Caco-2 (cell line): Measurements from ENCODE around the gene LRRC74B. TPM values are rescaled to one million over a fixed set of nuclear protein-coding genes. Genes with fewer than 3 reads are reported as not detected.

Source experiments
- BruUV-seq: library from RNA; stranded (reverse); fragments of 400-500 nt; replicated peaks from 2 replicates; lab custom pipeline; 2021; lab: Mats Ljungman, UMichigan
- CTCF ChIA-PET: fragments of 300-600 bp; sonication (Branson Sonifier 250); formaldehyde crosslinking; loops from one replicate; lab custom pipeline; 2022; ENCODE audit warnings: antibody characterized with exemption; lab: Charles Lee
- POLR2A ChIA-PET: fragments of 300-600 bp; sonication (Branson Sonifier 250); formaldehyde crosslinking; loops from one replicate; lab custom pipeline; 2022; ENCODE audit warnings: antibody characterized with exemption; lab: Charles Lee
- DNase-seq, 2 experiments: peaks; one replicate each; pipeline versions ENCODE4 v3.0.0 to v3.0.0-alpha.2; 2020 to 2022
- H3K27me3 ChIP-seq: replicated peaks from 2 replicates; pipeline ENCODE4 v1.6.0; 2011; ENCODE audit warnings: low read length; ENCODE audit not compliant: control insufficient read depth, insufficient read depth
- H3K36me3 ChIP-seq: 2 replicates; pipeline ENCODE4 v1.5.1; 2011; ENCODE audit warnings: low read length; ENCODE audit not compliant: control insufficient read depth, insufficient read depth
- H3K4me1 ChIP-seq: fragments of 250-450 bp; sonication (Bioruptor Pico); 2 replicates; pipeline ENCODE4 v1.5.1; 2020; ENCODE audit warnings: mild to moderate bottlenecking
- H3K4me3 ChIP-seq: 2 replicates; pipeline ENCODE4 v1.5.1; 2011; ENCODE audit warnings: low read depth, mild to moderate bottlenecking, control low read depth, low read length
- H3K9me3 ChIP-seq: fragments of 250-450 bp; sonication (Bioruptor Pico); 2 replicates; pipeline ENCODE4 v1.5.1; 2020; ENCODE audit warnings: mild to moderate bottlenecking, moderate library complexity
- H3K27ac Mint-ChIP-seq: one replicate; pipeline ENCODE4 v1.8.0; 2022; ENCODE audit warnings: mixed read lengths; ENCODE audit not compliant: unreplicated experiment
- H3K27me3 Mint-ChIP-seq: one replicate; pipeline ENCODE4 v1.8.0; 2022; ENCODE audit warnings: mixed read lengths; ENCODE audit not compliant: insufficient read depth, unreplicated experiment
- H3K36me3 Mint-ChIP-seq: one replicate; pipeline ENCODE4 v1.8.0; 2022; ENCODE audit warnings: mild to moderate bottlenecking, mixed read lengths; ENCODE audit not compliant: insufficient read depth, unreplicated experiment
- H3K4me1 Mint-ChIP-seq: one replicate; pipeline ENCODE4 v1.8.0; 2022; ENCODE audit warnings: low read depth, mixed read lengths; ENCODE audit not compliant: unreplicated experiment
- H3K4me3 Mint-ChIP-seq: one replicate; pipeline ENCODE4 v1.8.0; 2022; ENCODE audit warnings: mild to moderate bottlenecking, moderate library complexity, mixed read lengths; ENCODE audit not compliant: unreplicated experiment
- H3K9me3 Mint-ChIP-seq: one replicate; pipeline ENCODE4 v1.8.0; 2022; ENCODE audit warnings: mixed read lengths; ENCODE audit not compliant: unreplicated experiment
- CTCF ChIP-seq, 2 experiments: fragments of 200-600 bp in 1 of 2; IDR thresholded peaks; 1 replicate in 1 of 2; 2 replicates in 1 of 2; pipeline versions ENCODE4 v1.5.1 to v1.8.0; 2011 to 2022; ENCODE audit warnings: antibody characterized with exemption in 1 of 2, control low read depth in 1 of 2, inconsistent platforms in 1 of 2, low read depth in 1 of 2, low read length in 1 of 2, mild to moderate bottlenecking in 1 of 2, moderate library complexity in 1 of 2; ENCODE audit not compliant: insufficient read depth in 1 of 2, severe bottlenecking in 1 of 2, unreplicated experiment in 1 of 2
- intact Hi-C: fragments of 100-400 bp; cut with micrococcal nuclease; formaldehyde crosslinking; loops from one replicate; pipeline ENCODE4 v1.10.0; 2022; ENCODE audit not compliant: unreplicated experiment
- total RNA-seq: library from RNA; stranded (reverse); gene quantifications from 2 replicates; pipeline ENCODE4 v1.2.3, GENCODE V29; 2022

The LRRC74B gene
- total RNA-seq, 1 experiment from 2014 or later: not detected

- intact Hi-C loops: no loop called here
- H3K27me3 ChIP-seq: no peaks in the 10 kb centered on the region
- no peaks in the 10 kb centered on the region for H3K9me3 ChIP-seq
- Mint-ChIP-seq H3K9me3 (no peaks in the 10 kb centered on the region), H3K36me3 (peaks cover 10% of the 10 kb centered on the region), H3K4me1 (no peaks in the 10 kb centered on the region), H3K27ac (no peak overlapping the region), H3K27me3 (no peaks in the 10 kb centered on the region), H3K4me3 (no peak overlapping the region)
- no TSS peak for BruUV-seq
- no peak for DNase-seq
- no peaks in the 10 kb centered on the region for H3K36me3 ChIP-seq
- ChIA-PET CTCF (no interaction called here), POLR2A (no interaction called here)
- TF ChIP-seq CTCF (IDR thresholded peaks at IDR 0.05; ENCODE audit: insufficient read depth in 1 of 2, low read depth in 1 of 2, low read length in 1 of 2, severe bottlenecking in 1 of 2, unreplicated experiment in 1 of 2): no peak
- no peak overlapping the region for H3K4me3 ChIP-seq
- H3K4me1 ChIP-seq: peaks cover 31% of the 10 kb centered on the region
These were observed 14.9 kb upstream of the LRRC74B start for GRCh38 chr22:21030621-21031544.

DNA sequence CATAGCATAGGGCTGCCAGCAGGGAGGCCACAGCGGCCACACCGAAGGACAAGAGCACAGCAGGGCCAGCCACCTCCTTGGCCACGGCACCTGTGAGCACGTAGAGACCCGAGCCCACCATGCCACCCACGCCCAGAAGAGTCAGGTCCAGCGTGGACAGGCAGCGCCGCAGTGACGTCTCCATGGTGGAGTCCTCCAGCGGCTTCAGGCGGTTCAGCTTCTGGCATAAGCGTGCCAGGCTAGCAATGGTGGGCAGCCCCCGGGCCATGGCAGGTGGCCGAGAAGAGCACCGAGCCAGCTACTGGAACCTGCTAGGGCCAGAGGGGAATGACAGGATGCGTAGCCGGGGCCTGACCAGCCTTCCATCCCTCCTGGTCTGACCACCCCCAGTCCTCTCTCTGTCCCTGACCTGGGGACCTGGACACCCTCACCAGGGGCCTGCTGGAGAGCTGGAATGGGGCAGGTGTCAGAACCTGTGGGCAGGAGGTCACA lies 14.2 kb upstream of the LRRC74B start:
- H3K27ac Mint-ChIP-seq: no peak overlapping the region
- peak overlapping the region; percentile 35; the same call in 1 of the 2 replicates for H3K4me3 ChIP-seq
- BruUV-seq: no TSS peak
- intact Hi-C loops: no loop called here
- TF ChIP-seq CTCF (IDR thresholded peaks at IDR 0.05; ENCODE audit: insufficient read depth in 1 of 2, low read depth in 1 of 2, low read length in 1 of 2, severe bottlenecking in 1 of 2, unreplicated experiment in 1 of 2): no peak
- ChIA-PET POLR2A (no interaction called here), CTCF (no interaction called here)
- no peaks in the 10 kb centered on the region for H3K36me3 ChIP-seq
- peak overlapping the region; percentile 62 for H3K4me3 Mint-ChIP-seq
- H3K27me3 Mint-ChIP-seq: no peaks in the 10 kb centered on the region
- peaks cover 6% of the 10 kb centered on the region for H3K36me3 Mint-ChIP-seq
- H3K9me3 Mint-ChIP-seq: no peaks in the 10 kb centered on the region
- no peaks in the 10 kb centered on the region for H3K4me1 Mint-ChIP-seq
- peaks cover 24% of the 10 kb centered on the region for H3K4me1 ChIP-seq
- no peak for DNase-seq
- H3K27me3 ChIP-seq: no peaks in the 10 kb centered on the region
- no peaks in the 10 kb centered on the region for H3K9me3 ChIP-seq

- H3K9me3 ChIP-seq: no peaks in the 10 kb centered on the region
- Mint-ChIP-seq H3K36me3 (peaks cover 6% of the 10 kb centered on the region), H3K9me3 (no peaks in the 10 kb centered on the region), H3K4me1 (no peaks in the 10 kb centered on the region), H3K27me3 (no peaks in the 10 kb centered on the region), H3K4me3 (peak within 1 kb of the TSS; percentile 62), H3K27ac (no peak within 1 kb of the TSS)
- no peak for TF ChIP-seq CTCF (IDR thresholded peaks at IDR 0.05; ENCODE audit: insufficient read depth in 1 of 2, low read depth in 1 of 2, low read length in 1 of 2, severe bottlenecking in 1 of 2, unreplicated experiment in 1 of 2)
- POLR2A ChIA-PET: no interaction called here
- CTCF ChIA-PET: no interaction called here
- peaks cover 24% of the 10 kb centered on the region for H3K4me1 ChIP-seq
- intact Hi-C loops: no loop called here
- H3K36me3 ChIP-seq: no peaks in the 10 kb centered on the region
- DNase-seq: no peak
- no peaks in the 10 kb centered on the region for H3K27me3 ChIP-seq
- no TSS peak for BruUV-seq
- H3K4me3 ChIP-seq: peak within 1 kb of the TSS; percentile 35
These were observed 13.5 kb upstream of the LRRC74B start, which contains the start of gene SLC7A4 for GRCh38 chr22:21032037-21032867. TSS of gene SLC7A4 (minus strand) at chr22:21032561. CDS start at chr22:21031812, 749 bp downstream.
